Activated CD8-positive, alpha-beta memory T cell treated with anti-CD3 and anti-CD28 coated beads for 1 hour (primary cell): Measurements from ENCODE around the gene TNKS2.

Source experiments
- DNase-seq, 2 donors: peaks; one replicate each; pipeline ENCODE4 v3.0.0-alpha.2; 2020; ENCODE audit warnings: low read depth in 1 of 2; ENCODE audit errors: extremely low read depth in 1 of 2

Gene TNKS2

DNA sequence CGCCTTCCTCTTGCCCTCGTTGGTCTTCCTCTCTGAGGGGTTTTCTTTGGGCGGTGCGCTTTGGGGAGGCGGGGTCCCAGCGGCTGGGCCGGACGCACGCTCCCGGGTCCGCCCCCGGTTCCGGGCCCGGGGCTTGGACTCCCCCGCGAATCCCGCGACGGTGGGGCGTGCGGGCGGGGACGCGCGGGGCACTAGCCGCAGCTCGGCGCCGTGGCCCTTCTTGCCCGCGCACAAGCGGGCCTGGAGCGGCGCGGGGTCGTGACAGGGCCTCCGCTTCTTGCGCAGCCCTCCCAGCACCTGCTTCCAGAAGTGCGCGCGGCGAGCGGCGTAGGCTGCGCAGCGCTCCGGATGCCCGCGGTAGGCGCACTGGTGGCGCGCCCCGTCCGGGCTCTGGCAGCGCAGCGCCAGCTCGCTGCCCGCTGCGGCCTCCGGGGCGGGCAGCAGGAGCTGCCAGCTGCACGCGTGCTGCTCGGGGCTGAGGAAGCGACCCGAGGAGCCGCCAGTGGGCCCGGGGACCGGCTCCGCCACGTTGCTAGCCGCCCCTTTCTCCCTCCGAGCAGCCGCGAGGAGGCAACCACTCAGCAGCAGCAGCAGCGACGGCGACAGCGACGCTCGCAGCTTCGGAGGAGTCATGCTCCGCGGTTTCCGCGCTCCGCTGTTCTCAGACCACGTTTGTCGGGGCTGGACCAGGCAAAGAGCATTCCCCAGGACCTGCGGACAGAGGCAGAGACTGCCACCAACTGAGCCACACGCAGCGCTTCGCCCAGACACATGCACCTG is 110.3 kb downstream of the TNKS2 start:
- DNase-seq = peak; percentile 34 to 48

DNA sequence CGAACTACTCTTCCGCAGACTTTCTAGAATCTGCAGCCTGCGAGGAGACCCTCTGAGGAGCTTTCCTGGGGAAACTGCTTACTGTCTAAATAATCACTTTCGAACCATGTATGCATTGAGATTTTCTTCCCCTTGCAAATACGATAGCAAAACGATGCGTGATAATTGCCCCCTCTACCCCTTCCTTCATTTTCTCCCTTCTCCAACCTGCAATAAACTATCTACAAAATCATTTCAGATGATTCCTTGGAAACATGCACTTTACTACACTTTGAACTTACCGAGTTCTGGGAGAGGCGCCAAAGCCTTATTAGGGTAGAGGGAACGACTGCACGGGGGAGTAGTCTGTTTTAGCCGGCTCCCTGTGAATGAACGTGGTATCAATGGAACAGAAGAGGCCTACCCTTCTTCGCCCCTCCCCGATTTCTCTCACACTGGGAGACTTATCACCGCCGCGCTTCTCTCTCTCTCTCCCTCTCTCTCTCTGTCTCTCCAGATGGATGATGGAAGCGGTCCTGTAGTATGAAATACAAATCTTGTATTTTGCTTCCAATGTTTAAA is 111.0 kb downstream of the TNKS2 start, which contains the start of gene FGFBP3:
TSS of gene FGFBP3 (minus strand) at position 370 of the 561 bp plus-strand sequence. CDS start 517 bp downstream, outside the sequence.
- DNase-seq = no peak

- DNase-seq = no peak
These were observed 112.2 kb downstream of the TNKS2 start for GRCh38 chr10:91910467-91910866.
